Nephron (organoid): ENCODE measurements around the gene TRPV6.
A peak's percentile ranks its signal among the peaks of the same experiment; 100 is the strongest.

Experiments
- H3K27ac Mint-ChIP-seq, 3 experiments: 2 replicates each; pipeline ENCODE4 v1.8.0; 2020; ENCODE audit warnings: mixed read lengths in 3 of 3, mild to moderate bottlenecking in 2 of 3, moderate library complexity in 1 of 3
- H3K27me3 Mint-ChIP-seq: 2 replicates; pipeline ENCODE4 v1.8.0; 2021; ENCODE audit warnings: low read depth, mild to moderate bottlenecking, moderate library complexity, mixed read lengths
- H3K36me3 Mint-ChIP-seq: 2 replicates; pipeline ENCODE4 v1.8.0; 2020; ENCODE audit warnings: low read depth, mixed read lengths
- H3K4me1 Mint-ChIP-seq: 2 replicates; pipeline ENCODE4 v1.8.0; 2020; ENCODE audit warnings: mixed read lengths
- H3K4me3 Mint-ChIP-seq, 3 experiments: 2 replicates each; pipeline ENCODE4 v1.8.0; 2020; ENCODE audit warnings: mild to moderate bottlenecking in 3 of 3, mixed read lengths in 3 of 3, moderate library complexity in 2 of 3
- H3K9me3 Mint-ChIP-seq: 2 replicates; pipeline ENCODE4 v1.8.0; 2020; ENCODE audit warnings: mixed read lengths
- TF ChIP-seq, protein P1 (sequence below), 3 experiments: fragments of 200-600 bp; sonication (generic); IDR thresholded peaks; one replicate each; pipeline ENCODE4 v1.5.0; 2021; ENCODE audit warnings: antibody characterized with exemption in 3 of 3; ENCODE audit not compliant: unreplicated experiment in 3 of 3

The TRPV6 gene

DNA sequence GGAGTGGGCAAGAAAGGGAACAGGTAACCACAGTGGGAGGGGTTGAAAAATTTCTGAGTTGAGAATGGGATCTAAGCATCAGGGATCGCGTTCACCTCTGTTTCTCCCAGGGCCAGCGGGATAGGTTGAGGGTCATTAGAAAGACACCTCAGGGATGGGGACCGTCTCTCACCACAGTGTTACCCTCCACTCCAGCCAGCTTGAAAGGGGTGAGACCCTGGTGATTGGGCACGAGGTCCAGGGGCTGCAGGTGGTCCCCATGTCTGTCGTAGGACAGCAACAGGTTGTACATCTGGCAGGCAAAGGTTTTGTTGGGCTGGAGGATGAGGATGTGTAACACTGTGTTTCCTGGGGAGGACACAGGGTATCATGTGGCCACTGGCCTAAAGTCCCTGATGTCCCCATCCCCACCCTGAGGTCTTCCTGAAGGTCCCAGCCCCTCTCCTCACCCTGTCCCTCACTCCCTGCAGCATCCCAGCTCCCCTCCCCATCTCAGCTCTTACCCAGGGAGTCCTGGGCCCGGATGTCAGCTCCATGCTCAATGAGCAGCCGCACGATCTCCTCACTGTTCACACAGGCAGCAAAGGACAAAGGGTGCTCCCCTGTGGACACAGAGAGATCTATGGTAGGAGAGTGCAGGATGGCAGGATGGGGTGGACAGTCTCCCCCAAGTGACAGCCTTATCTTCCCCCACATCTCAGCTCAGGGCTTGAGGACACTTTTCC lies 9.1 kb downstream of the TRPV6 start:
- Mint-ChIP-seq H3K27me3 (peaks cover 28% of the 10 kb centered on the region), H3K36me3 (peaks cover 7% of the 10 kb centered on the region), H3K27ac (no peak overlapping the region), H3K4me3 (no peak overlapping the region), H3K4me1 (no peaks in the 10 kb centered on the region), H3K9me3 (no peaks in the 10 kb centered on the region)
- TF ChIP-seq, protein P1, sequence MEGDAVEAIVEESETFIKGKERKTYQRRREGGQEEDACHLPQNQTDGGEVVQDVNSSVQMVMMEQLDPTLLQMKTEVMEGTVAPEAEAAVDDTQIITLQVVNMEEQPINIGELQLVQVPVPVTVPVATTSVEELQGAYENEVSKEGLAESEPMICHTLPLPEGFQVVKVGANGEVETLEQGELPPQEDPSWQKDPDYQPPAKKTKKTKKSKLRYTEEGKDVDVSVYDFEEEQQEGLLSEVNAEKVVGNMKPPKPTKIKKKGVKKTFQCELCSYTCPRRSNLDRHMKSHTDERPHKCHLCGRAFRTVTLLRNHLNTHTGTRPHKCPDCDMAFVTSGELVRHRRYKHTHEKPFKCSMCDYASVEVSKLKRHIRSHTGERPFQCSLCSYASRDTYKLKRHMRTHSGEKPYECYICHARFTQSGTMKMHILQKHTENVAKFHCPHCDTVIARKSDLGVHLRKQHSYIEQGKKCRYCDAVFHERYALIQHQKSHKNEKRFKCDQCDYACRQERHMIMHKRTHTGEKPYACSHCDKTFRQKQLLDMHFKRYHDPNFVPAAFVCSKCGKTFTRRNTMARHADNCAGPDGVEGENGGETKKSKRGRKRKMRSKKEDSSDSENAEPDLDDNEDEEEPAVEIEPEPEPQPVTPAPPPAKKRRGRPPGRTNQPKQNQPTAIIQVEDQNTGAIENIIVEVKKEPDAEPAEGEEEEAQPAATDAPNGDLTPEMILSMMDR (IDR thresholded peaks at IDR 0.05; ENCODE audit: unreplicated experiment in 3 of 3), result no peak

DNA sequence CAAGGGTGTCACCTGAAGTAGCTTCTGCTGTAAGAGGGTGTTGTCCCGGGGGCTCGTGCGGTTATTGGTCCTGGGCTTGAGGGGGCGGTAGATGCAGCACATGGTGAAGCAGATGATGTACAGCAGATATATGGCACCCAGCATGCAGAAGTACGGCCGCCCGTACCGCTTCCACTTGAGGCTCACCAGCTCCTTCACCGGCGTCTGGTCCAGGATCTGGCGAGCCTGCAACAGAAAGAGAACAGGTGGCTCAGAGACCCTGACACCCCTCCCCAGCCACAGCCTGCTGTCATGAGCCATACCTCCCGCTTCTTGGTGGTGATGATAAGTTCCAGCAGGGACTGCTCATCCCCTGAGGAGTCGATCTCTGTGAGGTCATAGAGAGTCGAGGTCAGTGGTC lies 10.1 kb downstream of the TRPV6 start:
- H3K27ac Mint-ChIP-seq, result no peak overlapping the region
- TF ChIP-seq, protein P1 (IDR thresholded peaks at IDR 0.05; ENCODE audit: unreplicated experiment in 3 of 3), result no peak
- H3K27me3 Mint-ChIP-seq, result peaks cover 21% of the 10 kb centered on the region
- peaks cover 10% of the 10 kb centered on the region for H3K36me3 Mint-ChIP-seq
- no peaks in the 10 kb centered on the region for H3K9me3 Mint-ChIP-seq
- H3K4me3 Mint-ChIP-seq, result no peak overlapping the region
- H3K4me1 Mint-ChIP-seq, result no peaks in the 10 kb centered on the region

DNA sequence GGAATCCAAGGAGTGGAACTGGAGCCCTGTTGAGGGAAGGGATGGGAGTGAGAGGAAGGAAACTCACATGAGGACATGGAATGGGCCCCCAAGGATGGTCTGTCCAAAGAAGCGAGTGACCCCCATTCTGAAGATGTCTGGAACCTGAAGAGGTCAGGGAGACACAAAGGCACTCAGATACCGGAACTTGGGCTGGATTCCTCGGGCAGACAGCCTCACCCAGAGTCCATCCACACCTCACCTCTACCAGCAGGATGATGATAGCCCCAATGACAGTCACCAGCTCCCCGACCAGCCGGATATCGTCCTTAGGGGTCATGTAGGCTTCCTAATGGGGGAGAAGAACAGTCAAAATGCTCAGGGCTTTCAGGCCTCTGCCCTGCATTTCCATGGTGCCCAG lies 10.7 kb downstream of the TRPV6 start:
- Mint-ChIP-seq H3K27me3 (peaks cover 15% of the 10 kb centered on the region), H3K36me3 (peaks cover 14% of the 10 kb centered on the region), H3K4me1 (no peaks in the 10 kb centered on the region), H3K4me3 (no peak overlapping the region), H3K27ac (no peak overlapping the region), H3K9me3 (no peaks in the 10 kb centered on the region)
- TF ChIP-seq, protein P1 (IDR thresholded peaks at IDR 0.05; ENCODE audit: unreplicated experiment in 3 of 3), result no peak

DNA sequence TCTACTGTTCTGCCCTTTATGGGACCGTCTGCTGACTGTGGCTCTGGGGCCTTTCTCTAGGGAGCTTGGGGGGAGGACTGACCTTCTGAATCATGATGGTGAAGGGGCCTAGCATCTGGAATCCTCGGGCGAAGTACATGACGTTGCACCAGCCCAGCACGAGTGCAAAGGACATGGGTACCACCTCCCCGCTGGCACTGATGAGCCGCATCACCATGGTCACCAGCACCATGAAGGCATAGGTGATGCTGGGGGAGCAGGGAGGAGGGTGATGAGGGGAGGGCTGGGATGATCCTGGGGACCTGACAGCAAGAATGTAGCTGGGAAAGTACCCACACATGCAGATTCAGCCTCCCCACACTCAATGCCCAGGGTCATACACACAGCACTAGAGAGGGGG lies 11.1 kb downstream of the TRPV6 start:
- no peak overlapping the region for H3K27ac Mint-ChIP-seq
- H3K4me3 Mint-ChIP-seq, result no peak overlapping the region
- H3K4me1 Mint-ChIP-seq, result no peaks in the 10 kb centered on the region
- H3K9me3 Mint-ChIP-seq, result no peaks in the 10 kb centered on the region
- H3K27me3 Mint-ChIP-seq, result peaks cover 12% of the 10 kb centered on the region
- TF ChIP-seq, protein P1 (IDR thresholded peaks at IDR 0.05; ENCODE audit: unreplicated experiment in 3 of 3), result no peak
- peaks cover 18% of the 10 kb centered on the region for H3K36me3 Mint-ChIP-seq

DNA sequence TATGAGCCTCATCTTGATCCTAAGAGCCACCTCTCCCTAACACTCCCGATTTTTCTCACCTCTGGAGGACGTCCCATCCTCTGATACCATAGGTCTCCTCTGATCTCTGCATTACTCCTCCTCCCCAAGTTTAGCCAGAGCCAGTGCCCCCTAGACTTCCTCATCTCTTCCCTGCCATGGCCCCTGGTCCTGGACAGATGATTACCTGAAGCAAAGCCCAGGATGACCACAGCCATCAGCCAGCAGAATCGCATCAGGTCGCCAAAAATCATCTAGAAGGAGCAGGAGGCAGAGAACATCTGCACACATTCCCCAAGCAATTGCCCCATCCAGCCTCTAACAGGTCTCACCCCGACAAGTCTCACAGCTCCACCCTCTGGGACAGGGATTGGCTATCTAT lies 11.7 kb downstream of the TRPV6 start:
- no peak overlapping the region for H3K4me3 Mint-ChIP-seq
- H3K9me3 Mint-ChIP-seq, result no peaks in the 10 kb centered on the region
- H3K27me3 Mint-ChIP-seq, result peaks cover 12% of the 10 kb centered on the region
- H3K27ac Mint-ChIP-seq, result no peak overlapping the region
- peaks cover 19% of the 10 kb centered on the region for H3K36me3 Mint-ChIP-seq
- no peaks in the 10 kb centered on the region for H3K4me1 Mint-ChIP-seq
- TF ChIP-seq, protein P1 (IDR thresholded peaks at IDR 0.05; ENCODE audit: unreplicated experiment in 3 of 3), result no peak

DNA sequence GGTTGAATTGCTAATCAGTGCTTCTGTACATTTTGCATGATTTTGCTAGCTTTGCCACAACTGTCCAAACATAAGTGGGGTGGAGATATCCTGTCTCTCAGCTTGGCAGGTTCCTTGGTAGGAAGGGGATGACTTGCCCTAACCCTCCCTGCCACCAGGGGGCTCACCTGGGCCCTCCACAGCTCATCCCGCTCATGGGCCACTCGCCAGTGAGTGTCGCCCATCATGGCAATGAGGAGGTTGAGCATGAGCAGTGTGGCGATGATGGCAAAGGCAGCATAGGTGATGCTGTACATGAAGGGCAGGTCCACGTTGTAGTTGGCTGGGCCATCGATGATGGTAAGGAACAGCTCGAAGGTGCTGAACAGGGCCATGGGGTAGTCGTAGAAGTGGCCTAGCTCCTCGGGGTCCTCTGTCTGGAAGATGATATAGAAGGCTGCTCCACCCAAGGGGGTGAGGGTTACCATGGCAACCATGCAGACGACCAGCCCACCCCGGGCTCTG lies 12.2 kb downstream of the TRPV6 start:
- no peak overlapping the region for H3K4me3 Mint-ChIP-seq
- H3K9me3 Mint-ChIP-seq, result no peaks in the 10 kb centered on the region
- H3K36me3 Mint-ChIP-seq, result peaks cover 19% of the 10 kb centered on the region
- TF ChIP-seq, protein P1 (IDR thresholded peaks at IDR 0.05; ENCODE audit: unreplicated experiment in 3 of 3), result peak; percentile 8 to 21 (median 18)
- no peak overlapping the region for H3K27ac Mint-ChIP-seq
- peaks cover 12% of the 10 kb centered on the region for H3K27me3 Mint-ChIP-seq
- H3K4me1 Mint-ChIP-seq, result no peaks in the 10 kb centered on the region
